IPS-20b (cell line): ENCODE results near the gene PLEKHM3.
"Not testable (repeated sequence)": the region's sequence is repeated elsewhere in the genome, so short reads cannot be mapped to it uniquely, and the experiment has no call there.

Experiments
- H3K27ac ChIP-seq: one replicate; pipeline ENCODE4 v1.5.1; 2013; ENCODE audit warnings: low read length
- H3K27me3 ChIP-seq: 2 replicates; pipeline ENCODE4 v1.6.1; 2013; ENCODE audit warnings: mild to moderate bottlenecking, low read length, inconsistent platforms; ENCODE audit not compliant: insufficient read depth
- H3K36me3 ChIP-seq: 2 replicates; pipeline ENCODE4 v1.6.1; 2013; ENCODE audit warnings: low read depth, mild to moderate bottlenecking, inconsistent platforms, low read length, moderate library complexity; ENCODE audit not compliant: insufficient read depth
- H3K4me1 ChIP-seq: 2 replicates; pipeline ENCODE4 v1.6.1; 2013; ENCODE audit warnings: mild to moderate bottlenecking, control low read depth, inconsistent platforms, low read length, moderate library complexity; ENCODE audit not compliant: insufficient read depth
- H3K4me3 ChIP-seq: 2 replicates; pipeline ENCODE4 v1.5.1; 2013; ENCODE audit warnings: mild to moderate bottlenecking, low read length, inconsistent platforms
- H3K9ac ChIP-seq: 2 replicates; pipeline ENCODE4 v1.6.1; 2013; ENCODE audit warnings: low read depth, mild to moderate bottlenecking, inconsistent platforms, low read length, moderate library complexity
- H3K9me3 ChIP-seq: 2 replicates; pipeline ENCODE4 v1.6.1; 2013; ENCODE audit warnings: mild to moderate bottlenecking, low read depth, low read length, inconsistent platforms; ENCODE audit not compliant: insufficient read depth

The PLEKHM3 gene

DNA sequence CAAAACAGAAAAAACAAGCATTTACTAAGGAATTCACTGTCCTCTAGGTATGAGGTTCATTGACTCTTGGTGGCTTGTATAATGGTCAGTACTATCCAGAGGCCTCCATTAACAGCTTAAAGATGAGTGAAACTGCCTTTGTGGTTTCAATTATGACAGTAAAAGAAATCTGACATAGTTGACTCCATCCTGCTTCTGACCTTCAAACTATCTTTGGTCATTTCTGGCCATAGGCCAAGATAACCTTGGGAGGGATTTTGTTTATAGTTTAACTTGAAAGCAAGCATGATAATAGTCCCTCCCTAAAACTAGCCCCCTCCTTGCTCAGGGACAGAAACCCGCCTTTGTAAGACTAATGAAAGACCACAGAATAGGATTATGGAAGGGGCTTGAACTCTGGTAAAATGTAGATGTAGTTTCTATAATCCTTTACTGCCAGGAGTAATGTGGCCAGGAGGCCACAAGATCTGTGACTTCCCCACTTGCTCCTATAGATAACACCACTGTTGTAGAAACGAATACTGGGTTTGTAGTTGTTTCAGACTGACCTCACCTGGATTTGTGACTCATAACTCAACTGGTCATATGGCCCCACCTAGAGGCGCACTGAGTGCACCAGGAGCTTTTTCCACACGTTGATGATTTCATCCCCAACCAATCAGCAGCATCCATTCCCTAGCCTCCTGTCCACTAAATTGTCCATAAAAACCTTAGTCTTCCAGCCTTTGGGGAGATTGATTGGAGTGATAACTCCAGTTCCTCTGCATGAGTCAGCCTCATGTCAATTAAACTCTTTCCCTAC lies 8.6 kb upstream of the PLEKHM3 start:
- Histone ChIP-seq H3K27me3 (no peaks in the 10 kb centered on the region), H3K4me3 (no peak overlapping the region), H3K36me3 (no peaks in the 10 kb centered on the region), H3K9me3 (no peaks in the 10 kb centered on the region), H3K4me1 (no peaks in the 10 kb centered on the region), H3K27ac (no peak overlapping the region), H3K9ac (no peak overlapping the region)

DNA sequence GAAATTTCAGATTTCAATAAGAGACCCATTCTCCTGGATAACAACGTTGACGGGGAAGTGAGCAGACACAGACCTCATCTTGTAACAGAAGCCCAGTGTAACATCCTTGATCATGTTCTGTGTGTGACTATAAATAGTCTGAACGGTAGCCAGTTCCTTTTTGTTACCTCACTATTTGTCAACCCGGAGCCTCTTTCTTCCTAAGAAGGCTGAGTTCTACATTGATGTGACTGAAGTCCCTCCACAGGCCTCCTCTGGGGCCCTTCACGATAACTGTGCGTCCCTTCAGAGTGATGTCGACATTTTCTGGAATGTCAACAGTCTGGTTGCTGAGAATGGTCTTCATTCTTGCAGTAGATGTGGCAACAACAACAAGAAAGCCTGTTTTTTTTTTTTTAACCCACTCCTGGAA lies 6.3 kb upstream of the PLEKHM3 start:
- no peaks in the 10 kb centered on the region for H3K36me3 ChIP-seq
- no peaks in the 10 kb centered on the region for H3K4me1 ChIP-seq
- no peak overlapping the region for H3K9ac ChIP-seq
- no peaks in the 10 kb centered on the region for H3K27me3 ChIP-seq
- no peaks in the 10 kb centered on the region for H3K9me3 ChIP-seq
- no peak overlapping the region for H3K4me3 ChIP-seq
- H3K27ac ChIP-seq: no peak overlapping the region

DNA sequence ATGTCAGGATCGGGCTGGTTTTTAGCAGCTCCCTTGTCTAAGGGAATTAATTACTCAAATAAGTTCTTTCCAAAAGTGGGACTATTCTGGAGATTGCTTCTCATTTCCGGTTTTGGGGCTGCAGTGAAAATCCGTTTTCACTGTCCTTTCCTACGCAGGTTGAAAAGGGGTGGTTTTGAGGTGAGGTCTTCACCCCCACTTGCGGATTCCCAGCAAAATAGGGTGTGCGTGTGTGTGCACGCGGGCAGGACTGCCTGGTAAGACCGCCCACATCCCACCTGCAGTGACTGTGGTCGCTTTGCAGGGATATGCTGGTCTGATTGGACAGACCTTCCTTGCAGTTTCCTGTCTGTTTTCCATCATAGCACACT lies 472 bp upstream of the PLEKHM3 start:
- H3K27me3 ChIP-seq: no peaks in the 10 kb centered on the region
- peaks cover 3% of the 10 kb centered on the region; the same call in 1 of the 2 replicates for H3K4me1 ChIP-seq
- H3K36me3 ChIP-seq: no peaks in the 10 kb centered on the region
- peak overlapping the region; percentile 90 for H3K4me3 ChIP-seq
- H3K9me3 ChIP-seq: no peaks in the 10 kb centered on the region
- peak overlapping the region; percentile 80; the same call in 1 of the 2 replicates for H3K9ac ChIP-seq
- peak overlapping the region; percentile 7 for H3K27ac ChIP-seq

DNA sequence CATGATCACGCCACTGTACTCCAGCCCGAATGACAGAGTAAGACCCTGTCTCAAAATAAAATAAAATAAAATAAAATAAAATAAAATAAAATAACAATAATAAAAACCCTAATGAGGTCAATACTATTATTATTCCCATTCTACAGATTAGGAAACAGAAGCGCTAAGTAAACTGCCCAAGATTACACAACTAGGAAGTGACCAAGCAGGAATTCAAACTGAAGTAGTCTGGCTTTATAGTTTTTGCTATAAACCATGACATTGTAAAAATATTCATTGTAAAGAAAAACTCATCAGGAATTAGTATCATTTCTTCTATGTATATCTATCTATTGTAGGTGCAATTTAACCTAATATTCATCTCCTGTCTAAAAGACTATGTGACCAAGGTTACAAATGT lies 1.2 kb downstream of the PLEKHM3 start:
- Histone ChIP-seq H3K4me3 (no peak overlapping the region), H3K27ac (no peak overlapping the region), H3K27me3 (no peaks in the 10 kb centered on the region), H3K9me3 (no peaks in the 10 kb centered on the region), H3K9ac (no peak overlapping the region), H3K36me3 (no peaks in the 10 kb centered on the region), H3K4me1 (peaks cover 3% of the 10 kb centered on the region; the same call in 1 of the 2 replicates)

DNA sequence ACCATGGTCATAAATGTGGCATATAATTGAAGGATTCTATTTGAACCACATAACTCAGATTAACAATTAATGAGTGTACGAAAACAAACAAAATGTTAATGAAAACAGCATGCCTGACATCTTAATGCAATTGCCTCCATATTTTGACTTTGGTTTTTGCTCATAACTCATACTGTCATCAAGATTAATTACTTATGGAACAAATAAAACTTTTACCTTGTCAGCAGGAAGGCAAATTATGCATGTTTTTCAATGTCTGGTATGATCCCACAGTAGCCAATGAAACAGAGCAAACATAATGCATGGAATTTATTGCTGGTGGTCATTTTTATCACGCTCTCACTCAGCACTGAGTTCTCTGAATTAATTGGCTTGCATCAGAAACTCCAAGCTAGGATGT lies 5.1 kb downstream of the PLEKHM3 start:
- no peaks in the 10 kb centered on the region for H3K4me1 ChIP-seq
- H3K36me3 ChIP-seq: no peaks in the 10 kb centered on the region
- no peak overlapping the region for H3K4me3 ChIP-seq
- no peak overlapping the region for H3K27ac ChIP-seq
- H3K27me3 ChIP-seq: no peaks in the 10 kb centered on the region
- no peaks in the 10 kb centered on the region for H3K9me3 ChIP-seq
- H3K9ac ChIP-seq: no peak overlapping the region

DNA sequence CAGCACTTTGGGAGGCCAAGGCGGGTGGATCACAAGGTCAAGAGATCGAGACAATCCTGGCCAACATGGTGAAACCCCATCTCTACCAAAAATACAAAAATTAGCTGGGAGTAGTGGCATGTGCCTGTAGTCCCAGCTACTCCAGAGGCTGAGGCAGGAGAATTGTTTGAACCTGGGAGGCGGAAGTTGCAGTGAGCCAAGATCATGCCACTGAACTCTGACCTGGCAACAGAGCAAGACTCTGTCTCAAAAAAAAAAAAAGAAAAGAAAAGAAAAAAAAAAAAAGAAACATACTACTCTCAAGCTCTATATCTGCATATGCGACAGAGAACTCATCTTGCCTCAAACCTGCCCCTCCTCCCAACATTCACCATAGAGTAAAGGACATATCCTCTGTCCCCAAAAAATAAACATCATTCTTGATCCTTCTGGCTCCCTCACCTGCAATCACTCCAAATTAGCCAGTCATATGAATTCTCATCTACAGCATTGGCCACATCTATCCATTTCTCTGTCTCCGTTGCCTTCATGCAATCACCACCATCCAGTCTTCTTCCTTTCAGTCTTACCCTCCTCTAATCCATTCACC lies 7.1 kb downstream of the PLEKHM3 start:
- H3K36me3 ChIP-seq, H3K4me1 ChIP-seq, H3K9me3 ChIP-seq, H3K4me3 ChIP-seq, H3K27ac ChIP-seq, H3K9ac ChIP-seq, H3K27me3 ChIP-seq: not testable (repeated sequence)

DNA sequence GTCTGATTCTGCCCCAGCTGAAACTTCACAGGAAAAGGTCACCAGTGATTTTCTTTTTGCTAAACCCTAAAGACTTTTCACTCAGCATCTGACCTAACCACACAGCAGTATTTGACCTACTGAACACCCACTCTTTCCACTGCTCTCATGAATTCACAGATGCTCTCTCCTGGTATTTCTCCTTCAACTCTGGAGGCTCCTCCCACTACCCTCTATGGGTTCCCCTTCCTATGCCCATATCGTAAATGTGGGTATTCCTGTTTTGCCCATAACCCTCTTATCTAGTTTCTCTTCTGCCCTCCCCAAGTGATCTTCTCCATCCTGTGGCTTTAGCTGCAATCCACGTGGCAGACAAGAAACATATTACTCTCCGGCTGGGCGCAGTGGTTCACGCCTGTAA lies 7.6 kb downstream of the PLEKHM3 start:
- Histone ChIP-seq H3K9me3 (no peaks in the 10 kb centered on the region), H3K36me3 (no peaks in the 10 kb centered on the region), H3K27me3 (no peaks in the 10 kb centered on the region), H3K4me1 (no peaks in the 10 kb centered on the region), H3K9ac (no peak overlapping the region), H3K27ac (no peak overlapping the region), H3K4me3 (no peak overlapping the region)

DNA sequence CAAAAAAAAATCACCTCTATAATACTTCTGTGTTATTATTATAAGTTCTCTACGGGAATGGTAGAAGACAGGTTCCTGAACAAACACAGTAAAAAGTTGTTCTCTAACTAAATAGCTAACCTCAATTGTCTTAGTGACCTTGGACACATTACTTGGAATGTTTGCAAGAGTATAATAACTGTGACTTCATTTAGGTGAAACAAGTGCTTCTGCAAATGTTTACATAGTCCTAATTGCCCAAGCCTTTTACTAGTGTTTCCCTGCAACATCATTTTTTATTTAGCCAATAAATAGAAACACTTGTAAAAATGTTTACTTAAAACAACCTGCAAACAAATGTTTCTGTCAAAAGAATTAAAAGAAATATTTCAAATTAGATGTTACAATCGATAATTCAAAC lies 9.9 kb downstream of the PLEKHM3 start:
- Histone ChIP-seq H3K27ac (no peak overlapping the region), H3K4me1 (no peaks in the 10 kb centered on the region), H3K36me3 (no peaks in the 10 kb centered on the region), H3K27me3 (no peaks in the 10 kb centered on the region), H3K4me3 (no peak overlapping the region), H3K9me3 (no peaks in the 10 kb centered on the region), H3K9ac (no peak overlapping the region)

DNA sequence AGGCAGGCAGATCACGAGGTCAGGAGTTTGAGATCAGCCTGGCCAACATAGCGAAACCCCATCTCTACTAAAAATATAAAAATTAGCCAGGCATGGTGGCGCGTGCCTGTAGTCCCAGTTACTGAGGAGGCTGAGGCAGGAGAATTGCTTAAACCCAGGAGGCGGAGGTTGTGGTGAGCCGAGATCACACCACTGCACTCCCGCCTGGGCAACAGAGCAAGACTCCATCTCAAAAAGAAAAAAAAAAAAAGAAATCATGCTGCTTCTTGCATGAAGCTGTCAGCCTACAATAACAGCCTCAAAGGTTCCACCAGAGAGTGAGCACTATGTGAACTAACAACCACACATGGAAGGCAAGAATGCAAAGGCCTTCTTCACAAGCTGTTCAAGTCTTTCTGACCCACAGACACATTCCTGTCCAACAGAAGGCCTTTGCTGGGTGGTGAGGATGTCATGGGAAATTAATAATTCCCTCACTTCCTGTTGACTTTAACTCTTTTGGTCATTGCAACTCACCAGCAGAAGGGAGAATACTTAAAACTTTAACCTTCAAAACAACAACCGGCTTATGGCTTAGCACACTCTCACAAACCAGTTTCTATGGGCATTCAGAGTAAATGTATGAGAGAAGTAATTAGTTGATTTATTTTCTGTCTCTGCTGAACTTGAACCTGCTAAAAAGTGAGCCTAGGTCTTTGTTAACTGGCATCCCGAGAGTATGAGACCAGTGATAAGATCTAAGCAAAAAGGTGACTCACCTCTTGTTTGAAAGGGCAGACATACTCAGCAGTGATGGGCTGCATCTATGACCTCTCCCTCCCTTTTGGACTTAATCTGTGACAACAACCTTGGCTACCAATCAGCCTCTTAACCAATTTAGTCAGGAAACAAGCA lies 11.8 kb downstream of the PLEKHM3 start:
- no peak overlapping the region for H3K27ac ChIP-seq
- H3K9ac ChIP-seq: no peak overlapping the region
- H3K27me3 ChIP-seq: no peaks in the 10 kb centered on the region
- no peaks in the 10 kb centered on the region for H3K9me3 ChIP-seq
- no peaks in the 10 kb centered on the region for H3K4me1 ChIP-seq
- no peak overlapping the region for H3K4me3 ChIP-seq
- no peaks in the 10 kb centered on the region for H3K36me3 ChIP-seq

DNA sequence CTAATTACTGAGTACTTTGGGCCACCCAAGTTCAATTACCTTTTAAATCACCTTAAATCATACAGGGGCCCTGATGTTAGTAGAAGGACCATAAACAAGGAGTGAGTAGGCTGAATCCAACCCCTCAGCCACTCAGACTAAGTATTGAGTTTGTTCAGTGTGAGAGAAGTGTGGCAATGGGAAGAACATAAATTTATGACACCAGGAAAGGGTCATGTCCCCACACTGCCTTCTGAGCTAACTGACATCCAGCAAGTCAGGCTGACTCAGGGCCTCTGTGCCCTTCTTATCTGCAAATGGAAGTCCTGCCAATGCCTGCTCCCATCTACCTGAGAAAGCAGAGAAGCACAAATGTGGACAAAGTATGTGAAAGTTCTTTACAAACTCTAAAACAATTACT lies 12.9 kb downstream of the PLEKHM3 start:
- no peak overlapping the region for H3K4me3 ChIP-seq
- H3K36me3 ChIP-seq: no peaks in the 10 kb centered on the region
- no peaks in the 10 kb centered on the region for H3K4me1 ChIP-seq
- no peaks in the 10 kb centered on the region for H3K27me3 ChIP-seq
- H3K27ac ChIP-seq: no peak overlapping the region
- no peaks in the 10 kb centered on the region for H3K9me3 ChIP-seq
- no peak overlapping the region for H3K9ac ChIP-seq

DNA sequence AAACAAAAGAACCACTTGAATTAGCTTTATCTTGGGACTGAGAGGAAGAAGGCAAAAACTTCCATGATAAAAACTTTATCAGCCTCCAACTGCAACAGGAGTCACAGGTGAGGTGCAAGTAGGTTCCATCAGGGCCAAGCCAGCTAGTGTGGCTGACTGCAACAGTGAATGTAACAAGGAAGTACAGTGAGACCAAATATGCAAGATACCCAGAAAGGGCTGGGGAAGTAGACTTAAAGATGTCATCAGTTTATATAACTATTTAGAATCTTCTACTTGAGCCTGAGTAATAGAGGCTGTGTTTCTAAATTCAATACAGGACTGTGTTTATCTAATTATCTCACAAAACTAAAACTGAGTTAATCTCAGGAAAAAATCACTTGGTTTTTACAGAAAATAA lies 14.8 kb downstream of the PLEKHM3 start:
- Histone ChIP-seq H3K27me3 (no peaks in the 10 kb centered on the region), H3K9me3 (no peaks in the 10 kb centered on the region), H3K4me3 (no peak overlapping the region), H3K9ac (no peak overlapping the region), H3K27ac (no peak overlapping the region), H3K4me1 (peaks cover 11% of the 10 kb centered on the region), H3K36me3 (no peaks in the 10 kb centered on the region)
